A549 treated with ZK216348 at 1 μM for 4 hours (cell line): Measurements from ENCODE around the gene HOXA2. TPM values are rescaled to one million over a fixed set of nuclear protein-coding genes. Genes with fewer than 3 reads are reported as not detected.

Experiments
- total RNA-seq: library from RNA; stranded (reverse); fragments of 200-300 nt; extraction: Qiagen RNA extraction; gene quantifications from 5 replicates; pipeline ENCODE4 v1.2.3, GENCODE V29; 2022; ENCODE audit warnings: low read depth

HOXA2 gene
- total RNA-seq: 0.69 to 1.5 TPM (median 0.94 TPM) in 5 replicates

GRCh38 chr7:27102581-27103442 lies at the start of gene HOXA2:
Gene HOXA2 (minus strand): TSS chr7:27102683. CDS start chr7:27102500, 183 bp downstream.

GRCh38 chr7:27147199-27148030 lies 44.9 kb upstream of the HOXA2 start, which contains the start of gene HOXA6:
Gene HOXA6 (minus strand): TSS chr7:27147774. CDS start chr7:27147749, 25 bp downstream.

GRCh38 chr7:27143023-27143949 lies 40.8 kb upstream of the HOXA2 start, which contains the start of gene HOXA5:
Gene HOXA5 (minus strand): TSS chr7:27143681. CDS start chr7:27143607, 74 bp downstream.

GRCh38 chr7:27130540-27131389 lies 28.3 kb upstream of the HOXA2 start, which contains the start of gene HOXA4:
Gene HOXA4 (minus strand): TSS chr7:27130757. CDS start chr7:27130733, 24 bp downstream.

GRCh38 chr7:27095897-27096767 lies 6.4 kb downstream of the HOXA2 start, which contains the start of gene HOXA1:
Gene HOXA1 (minus strand): TSS chr7:27096000. CDS start chr7:27095912, 88 bp downstream.

Other genes with a start within 250 kb of the HOXA2 start
- gene SKAP2, start 238.1 kb downstream of the HOXA2 start, total RNA-seq: 9.8 to 23.3 TPM (median 20.1 TPM) in 5 replicates
- 2.7 to 4.7 TPM (median 3.8 TPM) in 5 replicates for gene HOXA1, start 6.7 kb downstream of the HOXA2 start, total RNA-seq
- 1.5 to 2.6 TPM (median 2.2 TPM) in 5 replicates for gene HOXA4, start 28.1 kb upstream of the HOXA2 start, total RNA-seq
- gene HOXA5, start 41.0 kb upstream of the HOXA2 start, total RNA-seq: 3.2 to 7.3 TPM (median 5.8 TPM) in 5 replicates
- gene HOXA6, start 45.1 kb upstream of the HOXA2 start, total RNA-seq: 1.0 to 2.6 TPM (median 1.9 TPM) in 5 replicates
- 3.8 to 9.6 TPM (median 8.0 TPM) in 5 replicates for gene HOXA3, start 49.9 kb upstream of the HOXA2 start, total RNA-seq
- 4.6 to 6.0 TPM (median 4.7 TPM) in 5 replicates for gene HOXA7, start 54.0 kb upstream of the HOXA2 start, total RNA-seq
- 0.29 to 0.79 TPM (median 0.38 TPM) in 5 replicates for gene HOXA9, start 62.9 kb upstream of the HOXA2 start, total RNA-seq
- 7.3 to 8.9 TPM (median 7.7 TPM) in 5 replicates for gene HOXA10, start 71.6 kb upstream of the HOXA2 start, total RNA-seq
- 0.33 to 0.90 TPM (median 0.61 TPM) in 5 replicates for gene HOXA11, start 82.5 kb upstream of the HOXA2 start, total RNA-seq
- 1.3 to 2.6 TPM (median 2.2 TPM) in 5 replicates for gene HOXA13, start 97.4 kb upstream of the HOXA2 start, total RNA-seq
- gene EVX1, start 140.1 kb upstream of the HOXA2 start, total RNA-seq: 0.14 to 0.19 TPM (median 0.15 TPM) in 3 of 5 replicates, not detected in the others